OCI-LY1 (cell line): ENCODE results near the gene ZBTB42.
A peak's percentile ranks its signal among the peaks of the same experiment; 100 is the strongest.

Source experiments
- H2AFZ ChIP-seq: fragments of 200-600 bp; sonication (generic), shearing (Covaris generic); 2 replicates; pipeline ENCODE4 v1.6.0; 2014; ENCODE audit warnings: antibody characterized with exemption, mild to moderate bottlenecking, low read length
- H3F3A ChIP-seq: fragments of 200-600 bp; sonication (generic), shearing (Covaris generic); 2 replicates; pipeline ENCODE4 v1.6.0; 2014; ENCODE audit warnings: mild to moderate bottlenecking, antibody characterized with exemption, low read length, moderate library complexity; ENCODE audit not compliant: insufficient read depth
- H3K27ac ChIP-seq: fragments of 200-600 bp; sonication (generic); 2 replicates; pipeline ENCODE4 v1.5.1; 2014; ENCODE audit warnings: low read length, mixed run types, mild to moderate bottlenecking, low read depth; ENCODE audit not compliant: poor library complexity, severe bottlenecking
- H3K27me3 ChIP-seq: fragments of 200-600 bp; sonication (generic); 2 replicates; pipeline ENCODE4 v1.6.0; 2014; ENCODE audit warnings: antibody characterized with exemption, mild to moderate bottlenecking, low read length, moderate library complexity; ENCODE audit not compliant: insufficient read depth
- H3K36me3 ChIP-seq: fragments of 200-600 bp; sonication (generic); 2 replicates; pipeline ENCODE4 v1.6.1; 2014; ENCODE audit warnings: mild to moderate bottlenecking, antibody characterized with exemption, low read length, moderate library complexity, mixed read lengths; ENCODE audit not compliant: insufficient read depth
- H3K4me1 ChIP-seq: fragments of 200-600 bp; sonication (generic); 2 replicates; pipeline ENCODE4 v1.5.1; 2014; ENCODE audit warnings: mild to moderate bottlenecking, low read length, moderate library complexity; ENCODE audit not compliant: insufficient read depth, severe bottlenecking
- H3K4me2 ChIP-seq: fragments of 200-600 bp; sonication (generic), shearing (Covaris generic); 2 replicates; pipeline ENCODE4 v1.6.1; 2014; ENCODE audit warnings: low read length
- H3K4me3 ChIP-seq: fragments of 200-600 bp; sonication (generic); 2 replicates; pipeline ENCODE4 v1.5.1; 2014; ENCODE audit warnings: low read length, low read depth, mild to moderate bottlenecking, mixed read lengths; ENCODE audit not compliant: poor library complexity, severe bottlenecking
- H3K79me2 ChIP-seq: fragments of 200-600 bp; shearing (Covaris generic); 2 replicates; pipeline ENCODE4 v1.6.1; 2016; ENCODE audit warnings: mixed run types, low read length, mixed read lengths; ENCODE audit not compliant: insufficient read depth
- H3K9ac ChIP-seq: fragments of 200-600 bp; sonication (generic), shearing (Covaris generic); 2 replicates; pipeline ENCODE4 v1.6.1; 2014; ENCODE audit warnings: mild to moderate bottlenecking, low read length, mixed read lengths
- H3K9me2 ChIP-seq: fragments of 200-600 bp; sonication (generic), shearing (Covaris generic); 2 replicates; pipeline ENCODE4 v1.6.1; 2014; ENCODE audit warnings: low read depth, mild to moderate bottlenecking, low read length, mixed read lengths
- H3K9me3 ChIP-seq: fragments of 200-600 bp; shearing (Covaris generic); 2 replicates; pipeline ENCODE4 v1.6.1; 2014; ENCODE audit warnings: low read length, mixed read lengths
- H4K20me1 ChIP-seq: fragments of 200-600 bp; sonication (generic), shearing (Covaris generic); 2 replicates; pipeline ENCODE4 v1.6.0; 2016; ENCODE audit warnings: mild to moderate bottlenecking, low read length; ENCODE audit not compliant: insufficient read depth
- EZH2 ChIP-seq: fragments of 200-600 bp; sonication (generic), shearing (Covaris generic); IDR thresholded peaks from 2 replicates; pipeline ENCODE4 v1.8.0; 2017; ENCODE audit warnings: borderline replicate concordance, mixed run types, mild to moderate bottlenecking, antibody characterized with exemption, low read length, moderate library complexity, mixed read lengths
- TF ChIP-seq, protein P1 (sequence below): fragments of 200-600 bp; sonication (generic), shearing (Covaris generic); IDR thresholded peaks from 2 replicates; pipeline ENCODE4 v1.5.1; 2017; ENCODE audit warnings: mild to moderate bottlenecking, antibody characterized with exemption, low read length, moderate library complexity, mixed read lengths

The ZBTB42 gene

DNA sequence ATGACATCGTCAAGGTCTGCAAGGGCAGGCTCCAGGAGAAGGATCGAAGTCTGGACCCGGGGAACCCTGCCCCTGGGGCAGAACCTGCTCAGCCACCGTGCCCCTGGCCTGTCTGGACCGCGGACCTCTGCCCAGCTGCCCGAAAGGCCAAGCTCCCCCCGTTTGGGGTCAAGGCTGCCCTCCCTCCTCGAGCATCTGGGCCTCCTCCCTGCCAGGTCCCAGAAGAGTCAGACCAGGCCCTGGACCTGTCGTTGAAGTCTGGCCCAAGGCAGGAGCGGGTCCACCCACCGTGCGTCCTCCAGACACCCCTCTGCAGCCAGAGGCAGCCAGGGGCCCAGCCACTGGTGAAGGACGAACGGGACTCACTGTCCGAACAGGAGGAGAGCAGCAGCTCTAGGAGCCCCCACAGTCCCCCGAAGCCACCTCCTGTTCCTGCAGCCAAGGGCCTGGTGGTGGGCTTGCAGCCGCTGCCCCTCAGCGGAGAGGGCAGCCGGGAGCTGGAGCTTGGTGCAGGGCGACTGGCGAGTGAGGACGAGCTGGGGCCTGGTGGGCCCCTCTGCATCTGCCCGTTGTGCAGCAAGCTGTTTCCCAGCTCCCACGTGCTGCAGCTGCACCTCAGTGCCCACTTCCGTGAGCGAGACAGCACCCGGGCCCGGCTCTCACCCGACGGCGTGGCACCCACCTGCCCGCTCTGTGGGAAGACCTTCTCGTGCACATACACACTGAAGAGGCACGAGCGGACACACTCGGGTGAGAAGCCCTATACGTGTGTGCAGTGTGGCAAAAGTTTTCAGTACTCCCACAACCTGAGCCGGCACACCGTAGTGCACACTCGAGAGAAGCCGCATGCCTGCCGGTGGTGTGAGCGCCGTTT lies 856 bp downstream of the ZBTB42 start:
- H3K4me3 ChIP-seq: peak overlapping the region; percentile 61
- H3K9me3 ChIP-seq: no peaks in the 10 kb centered on the region
- peak overlapping the region; percentile 75 for H3K4me2 ChIP-seq
- H4K20me1 ChIP-seq: no peaks in the 10 kb centered on the region
- H3K79me2 ChIP-seq: no peaks in the 10 kb centered on the region
- peaks cover 9% of the 10 kb centered on the region for H3F3A ChIP-seq
- peak overlapping the region; percentile 41; the same call in 1 of the 2 replicates for H3K9ac ChIP-seq
- TF ChIP-seq, protein P1, sequence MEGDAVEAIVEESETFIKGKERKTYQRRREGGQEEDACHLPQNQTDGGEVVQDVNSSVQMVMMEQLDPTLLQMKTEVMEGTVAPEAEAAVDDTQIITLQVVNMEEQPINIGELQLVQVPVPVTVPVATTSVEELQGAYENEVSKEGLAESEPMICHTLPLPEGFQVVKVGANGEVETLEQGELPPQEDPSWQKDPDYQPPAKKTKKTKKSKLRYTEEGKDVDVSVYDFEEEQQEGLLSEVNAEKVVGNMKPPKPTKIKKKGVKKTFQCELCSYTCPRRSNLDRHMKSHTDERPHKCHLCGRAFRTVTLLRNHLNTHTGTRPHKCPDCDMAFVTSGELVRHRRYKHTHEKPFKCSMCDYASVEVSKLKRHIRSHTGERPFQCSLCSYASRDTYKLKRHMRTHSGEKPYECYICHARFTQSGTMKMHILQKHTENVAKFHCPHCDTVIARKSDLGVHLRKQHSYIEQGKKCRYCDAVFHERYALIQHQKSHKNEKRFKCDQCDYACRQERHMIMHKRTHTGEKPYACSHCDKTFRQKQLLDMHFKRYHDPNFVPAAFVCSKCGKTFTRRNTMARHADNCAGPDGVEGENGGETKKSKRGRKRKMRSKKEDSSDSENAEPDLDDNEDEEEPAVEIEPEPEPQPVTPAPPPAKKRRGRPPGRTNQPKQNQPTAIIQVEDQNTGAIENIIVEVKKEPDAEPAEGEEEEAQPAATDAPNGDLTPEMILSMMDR: no peak
- TF ChIP-seq EZH2: no peak
- H3K27me3 ChIP-seq: peaks cover 14% of the 10 kb centered on the region
- no peaks in the 10 kb centered on the region for H3K9me2 ChIP-seq
- peaks cover 40% of the 10 kb centered on the region for H3K4me1 ChIP-seq
- H3K27ac ChIP-seq: no peak overlapping the region
- no peaks in the 10 kb centered on the region for H3K36me3 ChIP-seq
- no peak overlapping the region for H2AFZ ChIP-seq

DNA sequence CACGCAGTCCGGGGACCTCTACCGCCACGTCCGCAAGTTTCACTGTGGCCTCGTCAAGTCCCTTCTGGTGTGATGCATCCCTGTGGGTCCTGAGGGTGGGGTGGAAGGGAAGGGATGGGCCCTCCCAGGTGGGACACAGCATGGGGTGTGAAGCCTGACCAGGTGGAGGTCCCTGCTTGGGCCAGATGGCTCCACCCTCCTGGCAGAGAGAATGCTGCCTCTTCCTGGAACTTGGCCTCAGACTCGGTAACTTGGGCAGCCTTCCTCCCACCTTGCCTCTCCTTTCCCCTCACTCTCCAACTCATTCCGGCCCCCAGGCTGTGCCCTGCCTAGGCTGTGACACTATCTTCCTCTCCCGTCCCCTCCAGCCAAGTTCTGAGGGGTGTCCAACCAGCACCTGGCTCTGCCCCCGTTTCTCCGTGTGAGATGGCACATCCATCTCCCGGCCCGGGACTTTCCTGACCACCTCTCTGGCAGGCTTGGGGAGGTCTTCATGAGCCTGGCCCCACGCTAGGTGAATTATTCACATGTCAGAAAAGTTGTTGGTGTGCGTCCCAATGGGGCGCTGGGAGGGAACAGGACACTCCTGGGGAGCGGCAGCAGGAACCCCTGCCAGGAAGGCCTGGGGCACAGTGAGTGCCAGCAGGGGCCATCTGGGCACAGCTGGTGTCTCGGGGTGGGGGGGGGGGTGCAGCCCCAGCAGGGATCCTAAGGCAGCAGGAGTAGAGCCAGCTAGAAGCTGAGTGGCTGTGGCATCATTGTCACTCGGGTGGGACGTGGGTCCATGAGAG lies 1.7 kb downstream of the ZBTB42 start:
- no peak overlapping the region; the same call in 1 of the 2 replicates for H3K9ac ChIP-seq
- peaks cover 40% of the 10 kb centered on the region for H3K4me1 ChIP-seq
- H3K27me3 ChIP-seq: peaks cover 14% of the 10 kb centered on the region
- H4K20me1 ChIP-seq: no peaks in the 10 kb centered on the region
- H3F3A ChIP-seq: peaks cover 9% of the 10 kb centered on the region
- no peaks in the 10 kb centered on the region for H3K9me3 ChIP-seq
- H3K4me2 ChIP-seq: peak overlapping the region; percentile 75
- H3K4me3 ChIP-seq: peak overlapping the region; percentile 6
- no peak overlapping the region for H2AFZ ChIP-seq
- TF ChIP-seq, protein P1: no peak
- TF ChIP-seq EZH2: no peak
- H3K27ac ChIP-seq: no peak overlapping the region
- no peaks in the 10 kb centered on the region for H3K79me2 ChIP-seq
- no peaks in the 10 kb centered on the region for H3K9me2 ChIP-seq
- no peaks in the 10 kb centered on the region for H3K36me3 ChIP-seq

DNA sequence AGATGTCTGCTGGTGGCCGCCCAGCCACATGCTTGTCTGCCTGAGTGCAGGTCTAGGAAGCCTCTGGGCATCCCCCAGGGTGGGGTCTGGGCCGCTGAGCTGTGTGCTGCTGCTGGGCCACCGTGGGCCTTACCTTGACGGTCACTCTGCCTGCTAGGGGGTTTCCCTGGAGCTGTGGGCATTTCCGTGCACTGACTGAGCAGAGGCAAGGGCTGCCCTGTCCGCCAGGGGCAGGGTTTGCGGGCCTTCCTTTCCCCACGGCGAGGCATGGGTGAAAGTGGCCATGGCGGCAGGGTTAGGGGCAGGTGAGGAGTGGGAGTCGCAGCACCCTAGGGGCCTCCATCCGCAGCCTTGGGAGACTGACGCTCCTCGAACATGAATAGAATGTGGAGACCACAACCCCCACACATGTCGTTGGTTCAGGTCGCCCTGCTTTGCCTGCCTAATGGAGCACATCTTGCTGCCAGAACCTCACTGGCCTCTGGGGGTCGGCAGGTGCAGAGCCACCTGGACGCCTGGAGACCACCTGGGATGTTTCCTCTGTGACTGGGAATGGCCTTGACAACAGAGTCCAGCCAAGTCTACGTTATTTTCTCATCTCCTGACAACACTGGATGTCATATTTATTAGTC lies 2.5 kb downstream of the ZBTB42 start:
- Histone ChIP-seq H2AFZ (no peak overlapping the region), H3K27me3 (peaks cover 14% of the 10 kb centered on the region), H3K79me2 (no peaks in the 10 kb centered on the region), H3F3A (peaks cover 9% of the 10 kb centered on the region), H3K4me3 (no peak overlapping the region), H3K4me1 (peaks cover 40% of the 10 kb centered on the region), H3K4me2 (0 out of 2 replicates have a peak overlapping the region, but pooled peaks have one; percentile 4), H4K20me1 (no peaks in the 10 kb centered on the region), H3K36me3 (no peaks in the 10 kb centered on the region), H3K9ac (no peak overlapping the region), H3K27ac (no peak overlapping the region), H3K9me3 (no peaks in the 10 kb centered on the region), H3K9me2 (no peaks in the 10 kb centered on the region)
- TF ChIP-seq, protein P1: peak; percentile 22; the same call in 1 of the 2 replicates
- TF ChIP-seq EZH2: no peak
